Renal pelvis (tissue), 4 donors: ENCODE measurements around the gene TUG1. TPM values are rescaled to one million over a fixed set of nuclear protein-coding genes. Genes with fewer than 3 reads are reported as not detected.

Experiments used
- DNase-seq: peaks from one replicate; pipeline ENCODE4 v3.0.0-alpha.2; 2013
- polyA plus RNA-seq, 3 donors: library from polyadenylated mRNA; unstranded; fragments of 120-200 nt; gene quantifications; one replicate each; pipeline ENCODE4 v1.2.1, GENCODE V29; 2013; ENCODE audit not compliant: insufficient read length in 3 of 3

The TUG1 gene
- polyA plus RNA-seq, 3 donors = 191 to 205 (median 200) TPM

DNA sequence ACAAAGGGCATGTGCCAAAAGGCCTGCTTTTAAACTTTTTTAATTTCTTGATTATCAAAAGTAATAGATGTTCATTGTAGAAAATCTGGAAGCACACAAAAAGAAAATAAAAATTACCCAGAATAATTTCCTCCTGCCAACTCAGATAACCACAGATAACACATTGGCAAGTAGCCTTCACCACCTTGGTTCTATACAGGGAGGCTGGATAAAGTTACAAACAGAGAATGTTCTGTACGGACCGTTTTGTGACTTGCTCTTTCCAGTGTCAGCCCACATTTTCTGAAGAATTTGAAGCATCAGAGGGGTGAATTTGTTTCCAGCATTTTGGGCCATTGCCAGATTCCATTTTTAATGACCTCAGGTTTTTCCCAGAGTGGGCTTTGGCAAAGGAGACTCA is 23.5 kb downstream of the TUG1 start:
- no peak for DNase-seq

GRCh38 chr22:30994960-30995359 is 25.9 kb downstream of the TUG1 start:
- DNase-seq = no peak

DNA sequence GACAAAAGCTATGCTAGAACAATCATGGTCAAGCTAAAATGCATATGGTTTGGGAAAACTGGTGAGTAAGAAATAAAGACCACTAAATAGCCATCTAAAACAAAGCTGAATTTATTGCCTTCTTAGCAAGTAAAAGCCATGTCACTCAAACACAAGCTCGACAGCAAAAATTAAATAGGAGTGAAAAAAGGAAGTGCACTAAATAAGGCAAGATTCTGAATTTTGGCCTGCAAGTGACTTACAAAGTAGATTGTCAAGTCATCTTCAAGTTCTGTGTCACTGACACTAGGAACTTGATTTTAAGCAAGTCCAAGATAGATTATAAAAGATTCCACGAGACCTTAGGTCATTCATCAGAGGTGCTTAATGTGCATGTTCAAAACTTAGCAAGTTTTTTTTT is 27.4 kb downstream of the TUG1 start:
- DNase-seq = no peak

GRCh38 chr22:30998329-30998728 is 29.3 kb downstream of the TUG1 start:
- DNase-seq = no peak

DNA sequence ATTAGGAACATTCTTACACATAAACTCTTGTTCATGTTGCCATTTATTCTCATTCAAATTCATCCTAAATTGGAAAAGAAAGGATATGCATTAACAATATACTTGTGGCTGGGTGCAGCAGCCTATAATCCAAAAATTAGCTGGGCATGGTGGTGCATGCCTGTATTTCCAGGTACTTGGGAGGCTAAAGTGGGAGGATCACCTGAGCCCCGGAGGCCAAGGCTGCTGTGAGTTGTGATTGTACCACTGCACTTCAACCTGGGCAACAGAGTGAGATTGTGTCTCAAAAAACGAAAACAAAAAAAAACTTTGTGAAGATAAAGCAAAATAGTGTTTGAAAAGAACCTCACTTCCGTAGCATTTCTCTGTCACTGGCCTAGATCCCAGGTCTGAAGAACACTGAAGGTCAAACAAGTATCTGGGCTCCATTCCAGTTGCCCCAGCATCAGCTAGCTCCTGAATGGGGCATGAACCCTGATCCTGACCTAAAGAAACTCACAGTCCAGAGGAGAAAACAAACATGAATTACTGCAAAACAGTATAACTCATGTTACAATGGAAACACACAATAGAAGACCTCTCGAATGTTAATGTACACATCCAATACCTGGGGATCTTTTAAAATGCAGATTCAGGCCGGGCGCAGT is 32.2 kb downstream of the TUG1 start:
- DNase-seq = no peak

DNA sequence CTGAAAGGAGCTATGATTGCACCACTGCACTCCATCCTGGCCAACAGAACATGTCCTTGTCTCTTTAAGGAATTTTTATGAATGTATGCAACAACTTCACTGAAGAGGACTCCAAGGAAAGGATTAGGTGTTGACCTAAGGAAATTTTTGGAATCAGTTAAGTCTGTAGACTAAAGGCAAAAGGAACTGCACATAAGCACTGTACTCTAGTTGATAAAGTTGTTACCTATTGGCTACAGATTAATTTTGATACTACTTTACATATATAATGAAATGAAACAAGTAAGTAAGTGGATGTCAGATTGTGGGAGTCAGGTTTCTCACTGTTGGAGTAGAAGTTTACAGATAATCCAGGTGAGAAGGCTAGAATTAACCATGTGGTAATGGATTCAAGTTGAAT is 36.5 kb downstream of the TUG1 start:
- no peak for DNase-seq

DNA sequence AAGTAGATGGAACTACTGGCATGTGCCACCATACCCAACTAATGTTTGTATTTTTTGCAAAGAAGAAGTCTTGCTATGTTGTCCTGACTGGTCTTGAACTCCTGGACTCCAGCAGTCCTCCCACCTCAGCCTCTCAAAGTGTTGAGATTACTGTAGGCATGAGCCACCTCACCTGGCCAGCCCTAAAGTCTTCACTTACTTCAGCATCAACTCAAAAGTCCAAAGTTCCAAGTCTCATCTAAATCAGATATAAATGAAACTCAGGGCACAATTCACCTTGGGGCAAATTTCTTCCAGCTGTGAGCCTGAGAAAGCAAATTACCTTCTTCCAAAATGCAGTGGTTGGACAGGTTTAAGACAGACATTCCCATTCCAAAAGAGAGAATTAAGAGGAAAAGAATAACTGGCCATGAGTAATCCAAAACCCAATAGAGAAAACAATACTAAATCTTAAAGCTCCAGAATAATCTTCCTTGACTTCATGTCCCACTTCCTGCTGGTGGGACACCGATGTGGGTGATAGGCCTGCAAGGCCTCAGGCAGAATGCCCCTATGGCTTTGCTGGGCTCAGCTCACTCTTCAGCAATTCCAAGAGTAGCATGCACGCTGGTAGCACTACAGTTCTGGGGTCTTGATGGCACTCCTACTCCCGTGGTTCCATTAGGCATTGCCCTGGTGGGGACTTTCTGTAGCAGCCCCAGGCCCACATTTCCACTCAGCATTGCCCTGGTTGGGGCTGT is 50.3 kb downstream of the TUG1 start:
- DNase-seq = no peak

- DNase-seq = no peak
Measured at GRCh38 chr22:31020334-31020733, 51.3 kb downstream of the TUG1 start.

DNA sequence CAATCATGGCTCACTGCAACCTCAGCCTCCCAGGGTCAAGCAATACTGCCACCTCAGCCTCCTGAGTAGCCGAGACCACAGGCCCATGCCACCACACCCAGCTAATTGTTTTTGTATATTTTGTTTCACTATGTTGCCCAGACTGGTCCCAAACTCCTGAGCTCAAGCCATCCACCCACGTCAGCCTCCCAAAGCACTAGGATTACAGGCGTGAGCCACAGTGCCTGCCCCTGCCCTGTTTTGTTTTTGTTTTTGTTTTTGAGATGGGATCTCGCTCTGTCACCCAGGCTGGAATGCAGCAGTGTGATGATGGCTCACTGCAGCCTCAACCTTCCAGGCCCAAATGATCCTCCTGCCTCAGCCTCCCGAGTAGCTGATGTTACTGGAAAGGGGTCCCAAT is 53.5 kb downstream of the TUG1 start:
- no peak for DNase-seq

Other genes with a start within 250 kb of the TUG1 start
- gene MORC2, start 491 bp upstream of the TUG1 start, polyA plus RNA-seq = 10 to 100 TPM; 31.6 to 41.7 (median 35.2) TPM
- gene SMTN, start 112.1 kb downstream of the TUG1 start, polyA plus RNA-seq = 10 to 100 TPM; 42.3 to 56.5 (median 47.5) TPM
- gene SELENOM, start 138.3 kb downstream of the TUG1 start, polyA plus RNA-seq = 10 to 100 TPM in 1 of 3 donors, 1 to 10 TPM in 2; 7.6 to 13.5 (median 9.3) TPM
- gene INPP5J, start 153.7 kb downstream of the TUG1 start, polyA plus RNA-seq = 1 to 10 TPM; 4.2 to 6.1 (median 5.8) TPM
- under 1 TPM; 0.16 to 0.21 (median 0.19) TPM for gene PLA2G3, start 171.2 kb downstream of the TUG1 start, polyA plus RNA-seq
- gene RNF185, start 190.9 kb downstream of the TUG1 start, polyA plus RNA-seq = 10 to 100 TPM; 52.6 to 56.8 (median 53.1) TPM
- gene LIMK2, start 243.0 kb downstream of the TUG1 start, polyA plus RNA-seq = 10 to 100 TPM; 47.6 to 68.8 (median 67.3) TPM